ENCODE data around the gene ZRANB1. TPM values are rescaled to one million over a fixed set of nuclear protein-coding genes. Genes with fewer than 3 reads are reported as not detected.

The ZRANB1 gene
- total RNA-seq, 4 donors from 2014 or later: 35.5 to 44.7 (median 37.4) TPM

DNA sequence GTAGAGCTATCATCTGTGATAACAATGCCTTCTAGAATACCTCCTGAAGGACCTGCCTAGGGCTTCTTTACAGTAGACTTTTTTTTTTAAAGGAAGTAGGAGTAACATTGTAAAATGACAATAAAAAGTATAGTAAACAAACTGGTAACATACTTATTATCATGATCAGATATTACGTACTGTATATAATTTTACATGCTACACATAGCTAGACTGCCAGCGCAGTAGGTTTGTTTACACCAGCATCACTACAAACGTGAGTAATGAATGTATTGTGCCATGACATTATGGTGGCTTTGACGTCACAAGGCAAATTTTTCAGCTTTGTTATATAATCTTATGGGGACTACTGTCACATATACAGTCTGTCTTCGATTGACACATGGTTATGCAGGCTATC is 15.4 kb upstream of the ZRANB1 start:
- TF ChIP-seq, protein P1, sequence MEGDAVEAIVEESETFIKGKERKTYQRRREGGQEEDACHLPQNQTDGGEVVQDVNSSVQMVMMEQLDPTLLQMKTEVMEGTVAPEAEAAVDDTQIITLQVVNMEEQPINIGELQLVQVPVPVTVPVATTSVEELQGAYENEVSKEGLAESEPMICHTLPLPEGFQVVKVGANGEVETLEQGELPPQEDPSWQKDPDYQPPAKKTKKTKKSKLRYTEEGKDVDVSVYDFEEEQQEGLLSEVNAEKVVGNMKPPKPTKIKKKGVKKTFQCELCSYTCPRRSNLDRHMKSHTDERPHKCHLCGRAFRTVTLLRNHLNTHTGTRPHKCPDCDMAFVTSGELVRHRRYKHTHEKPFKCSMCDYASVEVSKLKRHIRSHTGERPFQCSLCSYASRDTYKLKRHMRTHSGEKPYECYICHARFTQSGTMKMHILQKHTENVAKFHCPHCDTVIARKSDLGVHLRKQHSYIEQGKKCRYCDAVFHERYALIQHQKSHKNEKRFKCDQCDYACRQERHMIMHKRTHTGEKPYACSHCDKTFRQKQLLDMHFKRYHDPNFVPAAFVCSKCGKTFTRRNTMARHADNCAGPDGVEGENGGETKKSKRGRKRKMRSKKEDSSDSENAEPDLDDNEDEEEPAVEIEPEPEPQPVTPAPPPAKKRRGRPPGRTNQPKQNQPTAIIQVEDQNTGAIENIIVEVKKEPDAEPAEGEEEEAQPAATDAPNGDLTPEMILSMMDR (IDR thresholded peaks at IDR 0.05; ENCODE audit: low read depth): no peak

DNA sequence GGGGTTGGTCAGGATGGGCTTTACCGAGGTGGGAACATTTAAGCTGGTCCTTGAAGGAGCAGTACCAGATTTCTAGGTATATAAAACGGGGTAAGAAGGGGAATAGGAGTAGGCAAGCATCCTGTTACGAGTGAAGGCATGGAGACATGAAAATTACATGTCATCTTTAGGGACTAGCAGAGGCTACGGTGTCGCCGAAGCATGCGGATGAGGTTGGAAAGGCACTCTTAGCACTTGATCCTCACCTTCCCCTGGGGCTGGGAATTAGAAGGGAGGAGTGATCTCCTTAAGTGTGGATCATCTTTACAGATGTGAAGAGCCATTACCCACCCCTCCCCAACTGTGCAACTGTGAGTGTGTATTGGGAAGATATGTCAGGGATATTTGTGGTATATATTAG is 13.8 kb upstream of the ZRANB1 start:
- TF ChIP-seq, protein P1 (IDR thresholded peaks at IDR 0.05; ENCODE audit: low read depth): no peak

DNA sequence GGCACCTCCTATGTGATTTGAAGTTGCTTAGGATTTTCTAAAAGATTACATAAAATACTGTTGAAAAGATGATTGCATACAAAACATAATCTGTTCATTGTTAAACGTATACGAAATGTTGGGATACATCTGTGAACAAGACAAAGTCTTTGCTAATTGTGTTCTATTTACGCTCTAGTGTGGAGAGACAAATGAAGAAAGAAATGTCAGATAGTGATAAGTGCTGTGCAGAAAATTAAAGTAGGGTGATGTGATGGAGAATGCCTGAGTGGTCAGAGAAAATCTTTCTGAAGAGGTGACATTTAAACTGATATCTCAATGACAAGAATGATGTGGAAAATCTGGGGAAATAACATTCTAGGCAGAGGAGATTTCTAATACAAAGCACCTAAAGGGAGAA is 13.4 kb upstream of the ZRANB1 start:
- TF ChIP-seq, protein P1 (IDR thresholded peaks at IDR 0.05; ENCODE audit: low read depth): no peak

DNA sequence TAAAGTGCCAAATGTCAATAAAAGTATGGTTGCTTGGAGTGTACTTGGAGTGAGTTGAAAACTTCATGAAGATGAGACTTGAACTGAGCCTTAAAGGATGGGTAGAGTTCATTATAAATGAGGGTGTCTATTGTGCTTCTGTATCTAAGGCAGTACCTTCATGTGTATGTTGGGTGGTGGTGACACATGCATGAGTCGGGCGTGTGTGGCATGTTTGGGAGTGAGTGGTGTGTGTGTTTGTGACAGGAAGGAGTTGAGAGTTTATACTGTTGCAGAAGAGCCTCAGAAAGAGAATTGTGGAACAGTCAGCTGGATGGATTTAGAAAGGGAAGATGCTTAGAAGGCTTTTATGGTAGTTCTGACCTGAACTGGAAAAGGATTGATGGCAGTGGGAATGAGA is 6.0 kb upstream of the ZRANB1 start:
- TF ChIP-seq, protein P1 (IDR thresholded peaks at IDR 0.05; ENCODE audit: low read depth): no peak

DNA sequence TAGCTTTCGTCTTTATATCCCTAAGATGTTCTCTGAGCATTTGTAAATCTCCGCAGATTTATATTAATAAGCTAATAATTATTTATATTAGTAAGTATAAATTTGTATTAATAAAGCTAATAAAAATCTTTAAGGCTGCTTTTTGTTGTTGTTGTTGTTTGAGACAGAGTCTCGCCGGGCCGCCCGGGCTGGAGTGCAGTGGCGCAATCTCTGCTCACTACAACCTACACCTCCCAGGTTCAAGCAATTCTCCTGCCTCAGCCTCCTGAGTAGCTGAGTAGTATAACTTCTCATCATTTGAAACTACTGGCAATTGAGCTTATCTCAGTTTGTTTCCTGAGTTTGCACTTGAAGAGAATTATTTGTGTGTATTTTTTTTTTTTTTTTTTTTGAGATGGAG is 5.1 kb upstream of the ZRANB1 start:
- TF ChIP-seq, protein P1 (IDR thresholded peaks at IDR 0.05; ENCODE audit: low read depth): no peak

DNA sequence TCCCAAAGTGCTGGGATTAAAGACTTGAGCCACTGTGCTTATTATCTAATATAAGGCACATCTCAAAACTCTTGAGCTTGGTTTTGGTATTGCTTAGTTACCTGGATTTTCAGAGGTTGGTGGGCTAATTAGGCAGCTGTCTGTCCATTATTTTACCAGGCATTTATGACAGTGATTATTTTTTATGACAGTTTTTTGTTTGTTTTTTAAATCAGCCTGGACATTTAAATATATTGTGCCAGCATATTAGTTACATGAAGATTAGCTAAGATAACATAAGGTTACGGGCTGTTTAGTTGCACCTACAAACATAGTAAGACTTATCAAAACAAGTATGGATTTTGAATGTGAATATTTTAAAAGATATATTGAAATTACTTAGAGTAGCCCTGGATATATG is 2.6 kb upstream of the ZRANB1 start:
- TF ChIP-seq, protein P1 (IDR thresholded peaks at IDR 0.05; ENCODE audit: low read depth): no peak

DNA sequence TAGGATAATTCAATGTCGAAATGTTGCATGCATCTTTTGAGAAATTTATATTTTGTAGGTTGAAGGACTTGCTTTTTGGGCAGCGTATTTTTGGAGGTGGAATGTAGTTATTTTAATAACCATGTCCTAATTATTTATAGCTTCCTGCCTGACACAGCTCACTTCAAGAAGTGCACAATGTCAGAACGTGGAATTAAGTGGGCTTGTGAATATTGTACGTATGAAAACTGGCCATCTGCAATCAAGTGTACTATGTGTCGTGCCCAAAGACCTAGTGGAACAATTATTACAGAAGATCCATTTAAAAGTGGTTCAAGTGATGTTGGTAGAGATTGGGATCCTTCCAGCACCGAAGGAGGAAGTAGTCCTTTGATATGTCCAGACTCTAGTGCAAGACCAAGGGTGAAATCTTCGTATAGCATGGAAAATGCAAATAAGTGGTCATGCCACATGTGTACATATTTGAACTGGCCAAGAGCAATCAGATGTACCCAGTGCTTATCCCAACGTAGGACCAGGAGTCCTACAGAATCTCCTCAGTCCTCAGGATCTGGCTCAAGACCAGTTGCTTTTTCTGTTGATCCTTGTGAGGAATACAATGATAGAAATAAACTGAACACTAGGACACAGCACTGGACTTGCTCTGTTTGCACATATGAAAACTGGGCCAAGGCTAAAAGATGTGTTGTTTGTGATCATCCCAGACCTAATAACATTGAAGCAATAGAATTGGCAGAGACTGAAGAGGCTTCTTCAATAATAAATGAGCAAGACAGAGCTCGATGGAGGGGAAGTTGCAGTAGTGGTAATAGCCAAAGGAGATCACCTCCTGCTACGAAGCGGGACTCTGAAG is 620 bp downstream of the ZRANB1 start:
- TF ChIP-seq, protein P1 (IDR thresholded peaks at IDR 0.05; ENCODE audit: low read depth): no peak

All from subcutaneous adipose tissue (tissue), 4 donors.